GM10847 (cell line): Measurements from ENCODE around the gene FAM181B.

Experiments used
- POLR2A ChIP-seq: IDR thresholded peaks from 2 replicates; pipeline ENCODE4 v1.6.1; 2011; ENCODE audit not compliant: insufficient read length; ENCODE audit errors: extremely low read depth

Gene FAM181B, protein sequence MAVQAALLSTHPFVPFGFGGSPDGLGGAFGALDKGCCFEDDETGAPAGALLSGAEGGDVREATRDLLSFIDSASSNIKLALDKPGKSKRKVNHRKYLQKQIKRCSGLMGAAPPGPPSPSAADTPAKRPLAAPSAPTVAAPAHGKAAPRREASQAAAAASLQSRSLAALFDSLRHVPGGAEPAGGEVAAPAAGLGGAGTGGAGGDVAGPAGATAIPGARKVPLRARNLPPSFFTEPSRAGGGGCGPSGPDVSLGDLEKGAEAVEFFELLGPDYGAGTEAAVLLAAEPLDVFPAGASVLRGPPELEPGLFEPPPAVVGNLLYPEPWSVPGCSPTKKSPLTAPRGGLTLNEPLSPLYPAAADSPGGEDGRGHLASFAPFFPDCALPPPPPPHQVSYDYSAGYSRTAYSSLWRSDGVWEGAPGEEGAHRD

DNA sequence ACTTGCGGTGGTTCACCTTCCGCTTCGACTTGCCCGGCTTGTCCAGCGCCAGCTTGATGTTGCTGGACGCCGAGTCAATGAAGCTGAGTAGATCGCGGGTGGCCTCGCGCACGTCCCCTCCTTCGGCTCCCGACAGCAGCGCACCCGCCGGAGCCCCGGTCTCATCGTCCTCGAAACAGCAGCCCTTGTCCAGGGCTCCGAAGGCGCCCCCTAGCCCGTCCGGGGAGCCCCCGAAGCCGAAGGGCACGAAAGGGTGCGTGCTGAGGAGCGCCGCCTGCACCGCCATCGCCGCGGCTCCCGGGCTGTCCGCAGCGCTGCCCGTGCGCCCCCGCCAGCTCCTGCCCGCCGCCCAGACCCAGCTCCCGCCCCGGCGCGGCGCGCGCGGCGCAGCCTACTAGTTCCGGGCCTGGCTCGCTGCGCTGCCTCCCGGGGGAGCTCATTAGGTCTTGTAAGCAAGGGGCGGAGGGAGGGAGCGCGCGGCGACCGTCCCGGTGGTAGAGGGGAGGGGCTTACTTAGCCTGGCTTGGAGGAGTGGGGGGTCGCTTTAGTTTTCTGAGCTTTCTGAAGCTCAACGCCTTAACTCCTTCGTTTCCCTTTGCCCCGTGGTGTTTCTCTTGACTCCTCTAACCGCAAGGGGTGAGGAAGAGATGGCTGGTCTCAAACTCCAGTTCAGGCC lies at the start of gene FAM181B:
Gene FAM181B, minus strand, starts transcription at position 421 of the 676 bp plus-strand sequence. Its CDS starts 135 bp downstream, at position 286.
- TF ChIP-seq POLR2A: no peak

DNA sequence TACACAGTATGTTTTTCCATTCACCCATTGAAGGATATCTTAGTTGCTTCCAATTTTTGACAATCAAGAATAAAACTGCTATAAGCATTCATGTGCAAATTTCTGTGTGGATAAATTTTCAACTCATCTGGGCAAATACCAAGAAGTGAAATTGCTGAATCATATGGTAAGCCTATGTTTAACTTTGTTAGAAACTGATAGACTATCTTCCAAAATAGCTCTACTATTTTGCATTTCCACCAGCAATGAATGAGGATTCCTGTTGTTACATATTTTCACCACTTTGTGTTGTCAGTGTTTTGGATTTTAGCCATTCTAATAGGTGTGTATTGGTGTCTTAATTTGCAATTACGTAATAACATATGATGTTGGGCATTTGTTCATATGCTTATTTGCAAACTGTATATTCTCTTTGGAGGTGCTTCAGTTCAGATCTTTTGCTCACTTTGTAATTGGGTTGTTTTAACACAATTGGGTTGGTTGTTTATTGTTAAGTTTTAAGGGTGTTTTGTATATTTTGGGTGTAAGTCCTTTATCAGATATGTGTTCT lies 49.2 kb upstream of the FAM181B start:
- no peak for TF ChIP-seq POLR2A

DNA sequence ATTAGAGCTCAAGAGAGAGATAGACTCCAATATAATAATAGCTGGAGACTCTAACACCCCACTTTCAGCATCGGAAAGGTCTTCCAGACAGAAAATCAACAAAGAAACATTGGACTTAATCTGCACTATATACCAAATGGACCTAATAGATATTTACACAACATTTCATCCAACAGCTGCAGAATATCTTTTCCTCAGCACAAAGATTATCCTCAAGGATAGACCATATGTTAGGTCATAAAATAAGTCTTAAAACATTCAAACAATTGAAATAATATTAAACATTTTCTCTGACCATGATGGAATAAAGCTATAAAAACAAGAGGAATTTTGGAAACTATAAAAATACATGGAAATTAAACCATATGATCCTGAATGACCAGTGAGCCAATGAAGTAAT lies 45.1 kb upstream of the FAM181B start:
- no peak for TF ChIP-seq POLR2A

DNA sequence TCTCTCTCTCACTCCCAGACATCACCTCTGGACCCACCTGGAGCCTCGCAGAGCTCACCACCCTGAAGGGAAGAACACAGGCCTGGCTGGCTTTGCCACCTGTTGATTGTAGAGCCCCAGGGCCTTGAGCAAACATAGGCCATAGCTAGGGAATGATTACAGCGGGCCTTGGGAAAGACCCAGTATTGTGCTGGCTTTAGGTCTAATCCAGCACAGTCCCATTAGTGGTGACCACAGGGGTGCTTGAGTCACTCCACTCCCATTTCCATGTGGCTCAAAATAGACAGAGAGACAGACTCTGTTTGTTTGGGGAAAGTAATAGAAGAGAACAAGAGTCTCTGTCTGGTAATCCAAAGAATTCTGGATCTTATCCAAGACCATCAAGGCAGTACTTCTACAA lies 42.7 kb upstream of the FAM181B start:
- TF ChIP-seq POLR2A: no peak

DNA sequence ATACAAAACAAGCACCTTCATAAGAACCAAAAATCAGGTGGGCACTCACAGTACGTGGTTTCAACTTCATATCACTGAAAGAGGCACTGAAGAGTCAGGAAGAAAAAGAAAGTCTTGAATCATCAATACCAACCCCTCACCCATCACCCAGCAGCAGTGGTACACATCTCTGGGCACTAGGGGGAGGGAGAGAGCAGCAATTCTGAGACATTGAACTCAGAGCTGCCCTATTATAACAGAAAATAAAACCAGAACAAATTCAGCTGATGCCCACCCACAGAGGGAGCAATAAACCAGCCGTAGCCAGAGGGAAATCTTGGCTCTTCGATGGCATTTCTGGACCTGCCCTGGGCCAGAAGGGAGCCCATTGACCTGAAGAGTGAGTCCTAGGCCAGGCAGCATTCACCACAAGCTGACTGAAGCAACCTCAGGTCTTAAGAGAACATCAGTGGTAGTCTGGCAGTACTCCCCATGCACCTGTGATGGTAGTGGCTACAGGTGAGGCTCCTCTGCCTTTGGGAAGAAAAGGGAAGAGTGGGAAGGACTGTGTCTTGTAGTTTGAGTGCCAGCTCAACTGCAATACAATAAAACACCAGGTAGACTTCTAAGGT lies 42.2 kb upstream of the FAM181B start:
- TF ChIP-seq POLR2A: no peak

DNA sequence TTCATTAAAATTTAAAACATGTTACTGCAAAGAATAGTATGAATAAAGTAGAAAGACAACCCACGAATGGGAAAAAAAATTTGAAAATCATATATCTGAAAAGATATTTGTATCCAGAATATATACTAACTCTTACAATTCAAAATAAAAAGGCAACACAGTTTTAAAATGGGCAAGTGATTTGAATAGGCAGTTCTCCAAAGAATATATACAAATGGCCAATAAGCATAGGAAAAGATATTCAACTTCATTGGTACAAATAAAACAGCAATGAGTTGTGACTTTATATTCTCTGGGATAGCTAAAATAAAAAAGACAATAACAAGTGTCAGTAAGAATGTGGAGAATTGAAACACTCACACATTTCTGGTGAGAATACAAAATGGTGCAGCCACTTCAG lies 41.6 kb upstream of the FAM181B start:
- no peak for TF ChIP-seq POLR2A

DNA sequence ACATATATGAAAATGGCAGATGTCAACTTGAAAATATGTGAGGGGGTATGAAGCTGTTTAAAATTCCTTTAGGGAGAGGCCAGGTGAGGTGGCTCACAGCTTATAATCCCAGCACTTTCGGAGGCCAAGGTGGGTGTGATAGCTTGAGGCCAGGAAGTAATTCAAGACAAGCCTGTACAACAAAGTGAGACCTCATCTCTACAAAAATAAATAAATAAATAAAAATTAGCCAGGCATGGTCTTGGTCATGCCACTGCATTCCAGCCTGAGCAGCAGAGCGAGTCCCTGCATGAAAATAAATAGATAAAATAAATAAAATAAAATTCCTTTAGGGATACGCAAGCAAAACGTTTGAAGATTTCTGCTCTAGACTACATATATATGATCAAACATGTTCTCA lies 38.1 kb upstream of the FAM181B start:
- no peak for TF ChIP-seq POLR2A

DNA sequence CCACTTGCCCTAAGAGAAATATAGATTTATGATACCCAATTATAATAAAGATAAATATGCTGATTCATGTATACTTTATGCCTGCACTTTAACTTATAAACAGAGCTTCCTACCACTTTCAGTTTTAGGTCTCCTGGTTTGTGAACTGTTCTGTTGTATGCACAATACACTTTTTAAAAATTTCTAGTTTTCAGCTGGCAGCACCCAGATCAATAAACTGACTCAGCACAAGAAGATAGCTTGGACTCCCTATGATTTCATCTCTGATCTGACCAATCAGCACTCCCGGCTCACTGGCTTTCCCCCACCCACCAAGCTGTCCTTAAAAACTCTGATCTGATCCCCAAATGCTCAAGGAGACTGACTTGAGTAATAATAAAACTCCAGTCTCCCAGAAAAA lies 33.5 kb upstream of the FAM181B start:
- no peak for TF ChIP-seq POLR2A

DNA sequence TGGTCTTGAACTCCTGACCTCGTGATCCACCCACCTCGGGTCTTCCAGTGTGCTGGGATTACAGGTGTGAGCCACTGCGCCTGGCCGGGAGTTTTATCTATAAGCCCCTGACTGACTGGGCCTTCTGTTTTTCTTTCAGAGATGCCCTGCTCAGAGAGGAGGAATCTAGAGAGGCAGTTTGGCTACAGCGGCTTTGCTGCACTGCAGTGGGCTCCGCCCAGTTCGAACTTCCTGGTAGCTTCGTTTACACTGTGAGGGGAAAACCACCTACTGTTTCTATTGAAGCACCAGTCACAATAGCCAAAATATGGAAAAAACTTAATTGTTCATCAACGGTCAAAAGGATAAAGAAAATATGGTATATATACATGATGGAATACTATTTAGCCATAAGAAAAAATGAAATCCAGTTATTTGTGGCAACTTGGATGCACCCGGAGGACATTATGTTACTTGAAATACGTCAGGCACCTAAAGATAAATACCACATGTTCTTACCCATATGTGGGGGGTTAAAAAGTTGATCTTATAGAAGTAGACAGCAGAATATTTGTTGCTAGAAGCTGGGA lies 31.9 kb upstream of the FAM181B start:
- no peak for TF ChIP-seq POLR2A

DNA sequence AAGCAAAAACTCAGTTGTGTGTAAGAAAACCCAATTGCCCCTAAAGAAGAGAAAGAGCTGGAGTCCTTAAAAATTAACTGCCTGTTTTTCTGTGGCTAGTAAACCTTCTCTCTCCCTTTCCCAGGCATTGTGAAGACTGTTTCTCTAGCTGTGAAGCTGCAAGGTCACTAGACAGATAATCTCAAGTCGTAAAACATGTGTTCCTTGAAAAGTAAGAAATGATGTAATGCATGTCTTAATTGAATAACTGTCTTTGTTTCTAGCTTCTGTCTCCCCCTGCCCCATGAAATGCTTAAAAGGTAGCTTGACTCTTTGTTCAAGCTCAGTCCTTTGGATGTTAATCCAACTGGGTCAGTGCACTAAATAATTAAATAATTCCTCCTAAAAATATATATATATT lies 29.5 kb upstream of the FAM181B start:
- no peak for TF ChIP-seq POLR2A

DNA sequence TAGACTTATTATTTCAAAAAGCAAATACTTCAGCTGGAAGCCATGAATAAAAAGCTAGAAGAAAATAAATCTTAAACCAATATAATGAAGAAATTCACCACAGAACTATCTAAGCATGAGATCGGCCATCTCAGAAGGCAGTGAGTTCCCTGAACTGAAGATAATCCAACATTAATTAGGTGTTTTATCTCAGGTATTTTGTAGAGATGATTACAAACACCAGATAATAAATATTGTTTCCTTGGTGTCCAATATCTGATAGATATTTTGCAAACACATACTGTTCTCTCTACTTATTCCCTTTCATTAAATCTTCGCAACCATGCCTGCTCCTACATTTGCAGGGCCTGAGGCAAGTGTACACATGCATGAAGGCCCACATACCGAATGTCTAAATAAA lies 26.0 kb upstream of the FAM181B start:
- TF ChIP-seq POLR2A: no peak

DNA sequence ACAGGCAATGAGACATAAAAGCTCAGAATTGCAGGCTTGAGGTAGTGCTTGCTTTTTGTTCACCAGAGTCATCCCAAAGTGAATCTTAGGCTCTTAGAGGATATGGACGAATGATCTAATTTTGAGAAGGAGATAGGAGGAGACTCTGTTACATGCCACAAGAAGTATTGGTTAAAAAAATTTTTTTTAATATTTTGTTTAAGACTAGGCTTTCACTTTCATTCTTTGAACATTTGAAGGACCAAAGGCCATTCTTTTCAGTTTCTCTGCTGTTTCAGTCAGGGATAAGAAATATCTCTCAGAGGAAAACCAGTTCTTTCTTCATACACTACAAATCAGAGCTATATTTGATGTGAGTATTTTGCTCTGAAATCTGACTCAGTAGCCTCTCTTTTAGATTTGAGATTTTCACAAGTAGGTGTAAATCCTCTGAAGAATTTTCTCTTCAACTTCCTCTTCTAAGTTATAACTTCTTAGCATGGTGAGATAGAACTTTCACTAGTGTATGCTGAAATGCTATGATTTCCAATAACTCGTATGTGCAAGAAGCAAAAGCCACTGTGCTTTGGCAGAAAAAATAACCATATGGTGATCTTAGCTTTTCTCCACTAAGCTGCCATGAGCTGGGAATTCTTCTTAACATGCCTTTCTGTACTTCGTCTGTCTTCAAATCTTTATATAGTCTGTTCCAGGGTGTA lies 24.1 kb upstream of the FAM181B start:
- TF ChIP-seq POLR2A: no peak

DNA sequence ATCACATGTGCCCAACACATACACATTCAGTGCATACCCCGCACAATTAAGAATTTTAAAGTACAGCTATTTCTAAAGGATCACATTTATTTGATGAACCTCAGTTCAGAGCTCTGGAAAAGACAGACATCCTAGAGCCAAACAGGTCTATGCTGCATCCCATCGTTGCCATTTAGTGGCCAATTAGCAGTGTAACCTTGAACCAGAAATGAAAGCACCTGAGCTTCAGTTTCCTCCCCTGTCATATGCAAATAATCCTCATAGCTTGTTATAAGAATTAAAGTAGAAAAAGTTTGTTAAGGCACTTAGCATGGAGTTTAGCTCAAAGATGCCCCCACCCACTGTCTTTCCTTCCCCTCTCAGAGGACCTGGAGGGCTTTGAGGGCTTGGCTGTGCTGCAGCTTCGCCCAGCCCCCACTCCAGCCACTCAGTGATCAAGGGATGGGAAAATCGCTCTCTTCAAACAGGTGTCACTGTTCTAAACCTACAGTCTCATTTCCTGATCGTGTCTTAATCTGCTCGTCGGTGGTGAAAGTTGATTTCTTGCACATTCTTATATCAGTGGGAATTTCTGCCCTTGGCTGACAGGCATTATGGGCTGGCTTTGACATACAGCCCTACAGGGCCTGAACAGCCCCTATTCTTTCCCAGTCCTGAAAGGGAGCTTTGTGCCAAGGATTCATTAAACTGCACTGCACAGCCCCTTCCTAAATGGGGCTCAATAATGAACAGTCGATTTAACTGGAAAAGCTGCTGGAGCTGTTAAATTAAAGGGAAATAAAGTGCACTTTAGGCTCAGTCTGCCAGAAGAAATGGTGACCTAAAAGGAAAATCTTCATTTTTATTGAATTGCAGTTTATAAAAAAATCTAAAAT lies 23.3 kb upstream of the FAM181B start:
- TF ChIP-seq POLR2A: no peak

DNA sequence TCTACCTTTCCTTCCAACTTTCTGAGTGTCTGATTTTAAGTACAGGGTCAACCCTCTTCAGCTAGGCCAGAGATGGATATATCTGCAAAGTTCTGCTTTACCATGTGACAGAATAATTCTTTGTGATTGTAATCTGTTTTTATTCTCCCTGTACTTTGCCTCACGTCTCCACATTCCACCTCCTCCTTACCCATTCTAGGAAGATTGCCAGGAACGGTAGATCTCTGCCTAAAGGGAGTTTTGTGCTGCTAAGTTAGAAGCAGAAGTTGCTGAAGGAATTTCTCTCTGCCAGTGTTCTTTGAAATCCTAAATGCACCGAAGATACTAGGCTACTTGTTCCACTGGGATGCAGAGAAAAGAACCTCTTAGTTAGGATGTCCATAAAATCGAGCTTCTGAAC lies 20.7 kb upstream of the FAM181B start:
- TF ChIP-seq POLR2A: no peak
